HG02981 (cell line): ENCODE results near the gene HAX1.
"Not testable (repeated sequence)": the region's sequence is repeated elsewhere in the genome, so short reads cannot be mapped to it uniquely, and the experiment has no call there.

Source experiments
- ATAC-seq: cut with Tn5 transposase; IDR thresholded peaks from one replicate; pipeline ENCODE4 v1.9.1; 2021; ENCODE audit warnings: mild to moderate bottlenecking, moderate library complexity; ENCODE audit not compliant: unreplicated experiment

HAX1 gene

GRCh38 chr1:154272217-154272998 lies at the start of gene HAX1:
Gene HAX1 (plus strand): TSS chr1:154272629. CDS start chr1:154272724, 95 bp downstream.
- ATAC-seq: peak; percentile 86

- ATAC-seq: no peak
These were observed 49.5 kb upstream of the HAX1 start for GRCh38 chr1:154222918-154223317.

GRCh38 chr1:154223621-154224020 lies 48.8 kb upstream of the HAX1 start:
- ATAC-seq: no peak

- ATAC-seq: no peak
These were observed 47.1 kb upstream of the HAX1 start for GRCh38 chr1:154225370-154225769.

GRCh38 chr1:154231112-154231511 lies 41.3 kb upstream of the HAX1 start:
- ATAC-seq: not testable (repeated sequence)

GRCh38 chr1:154233127-154233526 lies 39.3 kb upstream of the HAX1 start:
- not testable (repeated sequence) for ATAC-seq

GRCh38 chr1:154236855-154237254 lies 35.6 kb upstream of the HAX1 start:
- ATAC-seq: no peak

GRCh38 chr1:154237435-154237834 lies 35.0 kb upstream of the HAX1 start:
- ATAC-seq: no peak

GRCh38 chr1:154237880-154238506 lies 34.4 kb upstream of the HAX1 start:
- no peak for ATAC-seq

GRCh38 chr1:154239491-154239890 lies 32.9 kb upstream of the HAX1 start:
- no peak for ATAC-seq

GRCh38 chr1:154240294-154240833 lies 32.1 kb upstream of the HAX1 start:
- no peak for ATAC-seq

- ATAC-seq: no peak
These were observed 30.6 kb upstream of the HAX1 start for GRCh38 chr1:154241703-154242351.

GRCh38 chr1:154253671-154254070 lies 18.8 kb upstream of the HAX1 start:
- ATAC-seq: no peak

GRCh38 chr1:154256686-154257085 lies 15.7 kb upstream of the HAX1 start:
- ATAC-seq: no peak

GRCh38 chr1:154258784-154259183 lies 13.6 kb upstream of the HAX1 start:
- ATAC-seq: no peak

GRCh38 chr1:154260127-154260526 lies 12.3 kb upstream of the HAX1 start:
- no peak for ATAC-seq

- ATAC-seq: no peak
These were observed 8.7 kb upstream of the HAX1 start for GRCh38 chr1:154263465-154264332.

GRCh38 chr1:154264454-154264853 lies 8.0 kb upstream of the HAX1 start:
- ATAC-seq: no peak

GRCh38 chr1:154265586-154265985 lies 6.8 kb upstream of the HAX1 start:
- no peak for ATAC-seq

GRCh38 chr1:154270833-154271232 lies 1.6 kb upstream of the HAX1 start:
- ATAC-seq: no peak
